ENCODE data around the gene PLP2.

- no peak for TF ChIP-seq CTCF (conservative IDR thresholded peaks at IDR 0.05)
- no peak for TF ChIP-seq EZH2 (IDR thresholded peaks at IDR 0.05; ENCODE audit: low read depth)
Measured at GRCh38 chrX:49137492-49137891, 34.2 kb upstream of the PLP2 start.
